ENCODE data around the gene TCF12. TPM values are rescaled to one million over a fixed set of nuclear protein-coding genes. Genes with fewer than 3 reads are reported as not detected.

The TCF12 gene
- polyA plus RNA-seq, 2 donors, result 6.8 to 9.5 TPM

- Histone ChIP-seq H3K4me3 (ENCODE audit: low read depth in 1 of 2, low read length in 2 of 2) (no peak overlapping the region), H3K27ac (ENCODE audit: low read depth in 2 of 2, low read length in 1 of 2) (no peak overlapping the region), H3K36me3 (ENCODE audit: control insufficient read depth in 2 of 2, insufficient read depth in 2 of 2, low read length in 1 of 2) (no peaks in the 10 kb centered on the region), H3K4me1 (ENCODE audit: control insufficient read depth in 2 of 2, insufficient read depth in 2 of 2, low read length in 1 of 2) (no peaks in the 10 kb centered on the region), H3K9me3 (ENCODE audit: control insufficient read depth in 2 of 2, insufficient read depth in 1 of 2, low read depth in 1 of 2, low read length in 1 of 2) (no peaks in the 10 kb centered on the region), H3K27me3 (ENCODE audit: control insufficient read depth in 1 of 2, insufficient read depth in 2 of 2, low read length in 2 of 2) (no peaks in the 10 kb centered on the region)
- WGBS, 2 donors, result 93 to 96% methylated on average over 5 of the region's 5 CpGs
Measured at GRCh38 chr15:57032338-57032737, 113.9 kb downstream of the TCF12 start.

GRCh38 chr15:57033715-57034439 is 115.4 kb downstream of the TCF12 start:
- Histone ChIP-seq H3K9me3 (ENCODE audit: control insufficient read depth in 2 of 2, insufficient read depth in 1 of 2, low read depth in 1 of 2, low read length in 1 of 2) (no peaks in the 10 kb centered on the region), H3K27ac (ENCODE audit: low read depth in 2 of 2, low read length in 1 of 2) (no peak overlapping the region), H3K27me3 (ENCODE audit: control insufficient read depth in 1 of 2, insufficient read depth in 2 of 2, low read length in 2 of 2) (no peaks in the 10 kb centered on the region), H3K36me3 (ENCODE audit: control insufficient read depth in 2 of 2, insufficient read depth in 2 of 2, low read length in 1 of 2) (no peaks in the 10 kb centered on the region), H3K4me3 (ENCODE audit: low read depth in 1 of 2, low read length in 2 of 2) (no peak overlapping the region), H3K4me1 (ENCODE audit: control insufficient read depth in 2 of 2, insufficient read depth in 2 of 2, low read length in 1 of 2) (no peaks in the 10 kb centered on the region)
- WGBS, 2 donors, result 77 to 80% methylated on average over 3 of the region's 3 CpGs

GRCh38 chr15:57034613-57035012 is 116.2 kb downstream of the TCF12 start:
- H3K36me3 ChIP-seq (ENCODE audit: control insufficient read depth in 2 of 2, insufficient read depth in 2 of 2, low read length in 1 of 2), result no peaks in the 10 kb centered on the region
- no peaks in the 10 kb centered on the region for H3K9me3 ChIP-seq (ENCODE audit: control insufficient read depth in 2 of 2, insufficient read depth in 1 of 2, low read depth in 1 of 2, low read length in 1 of 2)
- H3K27ac ChIP-seq (ENCODE audit: low read depth in 2 of 2, low read length in 1 of 2), result no peak overlapping the region
- WGBS, 2 donors, result 52 to 64% methylated on average over 1 of the region's 1 CpG
- H3K27me3 ChIP-seq (ENCODE audit: control insufficient read depth in 1 of 2, insufficient read depth in 2 of 2, low read length in 2 of 2), result no peaks in the 10 kb centered on the region
- H3K4me1 ChIP-seq (ENCODE audit: control insufficient read depth in 2 of 2, insufficient read depth in 2 of 2, low read length in 1 of 2), result no peaks in the 10 kb centered on the region
- no peak overlapping the region for H3K4me3 ChIP-seq (ENCODE audit: low read depth in 1 of 2, low read length in 2 of 2)

GRCh38 chr15:57035664-57036063 is 117.2 kb downstream of the TCF12 start:
- H3K36me3 ChIP-seq (ENCODE audit: control insufficient read depth in 2 of 2, insufficient read depth in 2 of 2, low read length in 1 of 2), result no peaks in the 10 kb centered on the region
- no peaks in the 10 kb centered on the region for H3K9me3 ChIP-seq (ENCODE audit: control insufficient read depth in 2 of 2, insufficient read depth in 1 of 2, low read depth in 1 of 2, low read length in 1 of 2)
- 73 to 75% methylated on average over 5 of the region's 5 CpGs for WGBS, 2 donors
- H3K4me3 ChIP-seq (ENCODE audit: low read depth in 1 of 2, low read length in 2 of 2), result no peak overlapping the region
- no peaks in the 10 kb centered on the region for H3K27me3 ChIP-seq (ENCODE audit: control insufficient read depth in 1 of 2, insufficient read depth in 2 of 2, low read length in 2 of 2)
- H3K4me1 ChIP-seq (ENCODE audit: control insufficient read depth in 2 of 2, insufficient read depth in 2 of 2, low read length in 1 of 2), result no peaks in the 10 kb centered on the region
- H3K27ac ChIP-seq (ENCODE audit: low read depth in 2 of 2, low read length in 1 of 2), result no peak overlapping the region

- no peaks in the 10 kb centered on the region for H3K27me3 ChIP-seq (ENCODE audit: control insufficient read depth in 1 of 2, insufficient read depth in 2 of 2, low read length in 2 of 2)
- H3K36me3 ChIP-seq (ENCODE audit: control insufficient read depth in 2 of 2, insufficient read depth in 2 of 2, low read length in 1 of 2), result no peaks in the 10 kb centered on the region
- 45 to 55% methylated on average over 1 of the region's 1 CpG for WGBS, 2 donors
- no peaks in the 10 kb centered on the region for H3K9me3 ChIP-seq (ENCODE audit: control insufficient read depth in 2 of 2, insufficient read depth in 1 of 2, low read depth in 1 of 2, low read length in 1 of 2)
- no peak overlapping the region for H3K4me3 ChIP-seq (ENCODE audit: low read depth in 1 of 2, low read length in 2 of 2)
- H3K27ac ChIP-seq (ENCODE audit: low read depth in 2 of 2, low read length in 1 of 2), result no peak overlapping the region
- H3K4me1 ChIP-seq (ENCODE audit: control insufficient read depth in 2 of 2, insufficient read depth in 2 of 2, low read length in 1 of 2), result no peaks in the 10 kb centered on the region
Measured at GRCh38 chr15:57036352-57036751, 117.9 kb downstream of the TCF12 start.

- H3K9me3 ChIP-seq (ENCODE audit: control insufficient read depth in 2 of 2, insufficient read depth in 1 of 2, low read depth in 1 of 2, low read length in 1 of 2), result no peaks in the 10 kb centered on the region
- H3K36me3 ChIP-seq (ENCODE audit: control insufficient read depth in 2 of 2, insufficient read depth in 2 of 2, low read length in 1 of 2), result no peaks in the 10 kb centered on the region
- no peaks in the 10 kb centered on the region for H3K4me1 ChIP-seq (ENCODE audit: control insufficient read depth in 2 of 2, insufficient read depth in 2 of 2, low read length in 1 of 2)
- H3K4me3 ChIP-seq (ENCODE audit: low read depth in 1 of 2, low read length in 2 of 2), result no peak overlapping the region
- no peaks in the 10 kb centered on the region for H3K27me3 ChIP-seq (ENCODE audit: control insufficient read depth in 1 of 2, insufficient read depth in 2 of 2, low read length in 2 of 2)
- WGBS, 2 donors, result 84 to 87% methylated on average over 5 of the region's 5 CpGs
- no peak overlapping the region for H3K27ac ChIP-seq (ENCODE audit: low read depth in 2 of 2, low read length in 1 of 2)
Measured at GRCh38 chr15:57037548-57037947, 119.1 kb downstream of the TCF12 start.

- Histone ChIP-seq H3K27me3 (ENCODE audit: control insufficient read depth in 1 of 2, insufficient read depth in 2 of 2, low read length in 2 of 2) (no peaks in the 10 kb centered on the region), H3K4me1 (ENCODE audit: control insufficient read depth in 2 of 2, insufficient read depth in 2 of 2, low read length in 1 of 2) (no peaks in the 10 kb centered on the region), H3K27ac (ENCODE audit: low read depth in 2 of 2, low read length in 1 of 2) (no peak overlapping the region), H3K36me3 (ENCODE audit: control insufficient read depth in 2 of 2, insufficient read depth in 2 of 2, low read length in 1 of 2) (no peaks in the 10 kb centered on the region), H3K9me3 (ENCODE audit: control insufficient read depth in 2 of 2, insufficient read depth in 1 of 2, low read depth in 1 of 2, low read length in 1 of 2) (no peaks in the 10 kb centered on the region), H3K4me3 (ENCODE audit: low read depth in 1 of 2, low read length in 2 of 2) (no peak overlapping the region)
- WGBS, 2 donors, result 95 to 97% methylated on average over 2 of the region's 2 CpGs
Measured at GRCh38 chr15:57038040-57038439, 119.6 kb downstream of the TCF12 start.

GRCh38 chr15:57038496-57038895 is 120.1 kb downstream of the TCF12 start:
- 96 to 97% methylated on average over 5 of the region's 5 CpGs for WGBS, 2 donors

GRCh38 chr15:57041416-57041815 is 123.0 kb downstream of the TCF12 start:
- Histone ChIP-seq H3K9me3 (ENCODE audit: control insufficient read depth in 2 of 2, insufficient read depth in 1 of 2, low read depth in 1 of 2, low read length in 1 of 2) (no peaks in the 10 kb centered on the region), H3K27me3 (ENCODE audit: control insufficient read depth in 1 of 2, insufficient read depth in 2 of 2, low read length in 2 of 2) (no peaks in the 10 kb centered on the region), H3K4me3 (ENCODE audit: low read depth in 1 of 2, low read length in 2 of 2) (no peak overlapping the region), H3K27ac (ENCODE audit: low read depth in 2 of 2, low read length in 1 of 2) (no peak overlapping the region), H3K36me3 (ENCODE audit: control insufficient read depth in 2 of 2, insufficient read depth in 2 of 2, low read length in 1 of 2) (no peaks in the 10 kb centered on the region), H3K4me1 (ENCODE audit: control insufficient read depth in 2 of 2, insufficient read depth in 2 of 2, low read length in 1 of 2) (no peaks in the 10 kb centered on the region)

More at GRCh38 chr15:57038496-57038895, 120.1 kb downstream of the TCF12 start:
- H3K4me1 ChIP-seq (ENCODE audit: control insufficient read depth in 2 of 2, insufficient read depth in 2 of 2, low read length in 1 of 2), result no peaks in the 10 kb centered on the region
- no peaks in the 10 kb centered on the region for H3K27me3 ChIP-seq (ENCODE audit: control insufficient read depth in 1 of 2, insufficient read depth in 2 of 2, low read length in 2 of 2)
- no peak overlapping the region for H3K27ac ChIP-seq (ENCODE audit: low read depth in 2 of 2, low read length in 1 of 2)
- H3K4me3 ChIP-seq (ENCODE audit: low read depth in 1 of 2, low read length in 2 of 2), result no peak overlapping the region
- no peaks in the 10 kb centered on the region for H3K9me3 ChIP-seq (ENCODE audit: control insufficient read depth in 2 of 2, insufficient read depth in 1 of 2, low read depth in 1 of 2, low read length in 1 of 2)
- H3K36me3 ChIP-seq (ENCODE audit: control insufficient read depth in 2 of 2, insufficient read depth in 2 of 2, low read length in 1 of 2), result no peaks in the 10 kb centered on the region

- H3K9me3 ChIP-seq (ENCODE audit: control insufficient read depth in 2 of 2, insufficient read depth in 1 of 2, low read depth in 1 of 2, low read length in 1 of 2), result no peaks in the 10 kb centered on the region
- H3K27ac ChIP-seq (ENCODE audit: low read depth in 2 of 2, low read length in 1 of 2), result no peak overlapping the region
- no peaks in the 10 kb centered on the region for H3K36me3 ChIP-seq (ENCODE audit: control insufficient read depth in 2 of 2, insufficient read depth in 2 of 2, low read length in 1 of 2)
- H3K4me3 ChIP-seq (ENCODE audit: low read depth in 1 of 2, low read length in 2 of 2), result no peak overlapping the region
- H3K27me3 ChIP-seq (ENCODE audit: control insufficient read depth in 1 of 2, insufficient read depth in 2 of 2, low read length in 2 of 2), result no peaks in the 10 kb centered on the region
- no peaks in the 10 kb centered on the region for H3K4me1 ChIP-seq (ENCODE audit: control insufficient read depth in 2 of 2, insufficient read depth in 2 of 2, low read length in 1 of 2)
- 68 to 73% methylated on average over 5 of the region's 5 CpGs for WGBS, 2 donors
Measured at GRCh38 chr15:57044072-57044702, 125.7 kb downstream of the TCF12 start.
